ENCODE data around the gene ZKSCAN5. TPM values are rescaled to one million over a fixed set of nuclear protein-coding genes. Genes with fewer than 3 reads are reported as not detected.

Gene ZKSCAN5
- total and polyA plus RNA-seq, 2 of the 8 experiments (the other 6 are each of a cell fraction or from before 2014, with no cell fraction given), result 5.3 to 13.5 TPM

GRCh38 chr7:99579281-99579955, 75.0 kb downstream of the ZKSCAN5 start:
- Histone ChIP-seq H3K56ac (replicated peaks; ENCODE audit: insufficient read length, low read depth, low read length) (no peak overlapping the region), H4K20me1 (replicated peaks in 1 of 2; ENCODE audit: control insufficient read depth in 1 of 2, insufficient read depth in 2 of 2, low read length in 2 of 2) (no peaks in the 10 kb centered on the region), H3K4me2 (ENCODE audit: insufficient read depth in 1 of 2, low read depth in 2 of 2, low read length in 2 of 2) (peak overlapping the region; percentile 82 to 96), H3K36me3 (ENCODE audit: control insufficient read depth in 2 of 4, insufficient read depth in 4 of 4, low read length in 3 of 4) (no peaks in the 10 kb centered on the region), H3K18ac (ENCODE audit: extremely low read depth, low read length) (0 out of 2 replicates have a peak overlapping the region, but pooled peaks have one; percentile 39), H4K8ac (ENCODE audit: extremely low read depth, insufficient read depth, low read length) (peak overlapping the region; percentile 92; the same call in 1 of the 2 replicates), H2BK12ac (ENCODE audit: low read depth, low read length) (peak overlapping the region; percentile 40; the same call in 1 of the 2 replicates), H4K5ac (ENCODE audit: insufficient read length, low read depth, low read length) (no peak overlapping the region), H2BK5ac (ENCODE audit: low read depth, low read length) (no peak overlapping the region), H3K23me2 (ENCODE audit: low read depth, low read length) (peaks cover 8% of the 10 kb centered on the region; the same call in 1 of the 2 replicates), H2AFZ (ENCODE audit: low read length) (peak overlapping the region; percentile 85; the same call in 1 of the 2 replicates), H3K23ac (ENCODE audit: insufficient read length) (no peak overlapping the region), H3K9me3 (ENCODE audit: insufficient read depth in 2 of 2, low read depth in 1 of 2, low read length in 1 of 2) (no peaks in the 10 kb centered on the region), H3K4ac (replicated peaks; ENCODE audit: insufficient read length, low read depth, low read length) (no peak overlapping the region), H3K14ac (ENCODE audit: insufficient read length) (no peak overlapping the region), H3K79me2 (ENCODE audit: control insufficient read depth in 1 of 2, insufficient read depth in 2 of 2, low read length in 2 of 2) (no peaks in the 10 kb centered on the region), H2BK20ac (ENCODE audit: low read length) (no peak overlapping the region), H3K4me3 (ENCODE audit: extremely low read depth in 1 of 4, insufficient read depth in 2 of 4, low read depth in 3 of 4, low read length in 4 of 4) (peak overlapping the region; percentile 55 to 67 (median 60); a peak in 7 of 8 replicates), H3K9ac (replicated peaks in 1 of 4; ENCODE audit: extremely low read depth in 1 of 4, low read depth in 3 of 4, low read length in 3 of 4) (peak overlapping the region in 2 of 4 experiments; percentile 40 to 78; a peak in 3 of 7 replicates), H4K91ac (replicated peaks; ENCODE audit: insufficient read length, low read length) (peak overlapping the region; percentile 68), H2BK120ac (replicated peaks; ENCODE audit: low read depth, low read length) (no peak overlapping the region), H3K79me1 (ENCODE audit: low read depth, low read length) (no peaks in the 10 kb centered on the region), H3K27me3 (replicated peaks in 1 of 4; ENCODE audit: control insufficient read depth in 3 of 4, extremely low read depth in 1 of 4, insufficient read depth in 3 of 4, low read length in 3 of 4) (no peaks in the 10 kb centered on the region), H3K27ac (ENCODE audit: low read depth, low read length) (0 out of 2 replicates have a peak overlapping the region, but pooled peaks have one; percentile 15), H2AK5ac (ENCODE audit: low read depth, low read length) (0 out of 2 replicates have a peak overlapping the region, but pooled peaks have one; percentile 4), H2BK15ac (ENCODE audit: low read length) (no peak overlapping the region), H3K4me1 (replicated peaks in 1 of 4; ENCODE audit: control insufficient read depth in 3 of 4, insufficient read depth in 4 of 4, low read length in 3 of 4) (peaks cover 0 to 8% (median 3%) of the 10 kb centered on the region in 4 experiments; a peak in 3 of 7 replicates)
- CTCF ChIA-PET (ENCODE audit: partially characterized antibody), result interaction anchor here (0.5 to 0.7 kb wide), 2 partner anchors 21 to 23 kb away, joined by 3 to 4 read pairs; partner anchors contain the start of gene ZNF655
- POLR2A ChIA-PET (ENCODE audit: partially characterized antibody), result interaction anchor here (1.0 to 6.5 kb wide), 9 partner anchors 10 to 171 kb away, joined by 3 to 56 read pairs (median 6); partner anchors contain the start of genes BUD31, PDAP1, TMEM225B and ZKSCAN5
- DNase-seq (ENCODE audit: low read depth in 1 of 2, low spot score in 2 of 2) (no peak), FAIRE-seq (no peak)
- 78% methylated on average over 10 of the region's 10 CpGs; no CpG with 5 or more reads in 1 of the 2 experiments for WGBS, 2 experiments (ENCODE audit: extremely low coverage in 1 of 2, insufficient coverage in 1 of 2, insufficient read length in 1 of 2, insufficient replicate concordance in 2 of 2, low coverage in 1 of 2, low lambda C conversion rate in 2 of 2, missing lambda C conversion rate in 1 of 2)
- TF ChIP-seq TCF12 (IDR thresholded peaks at IDR 0.05; ENCODE audit: low read depth, low read length) (no peak), MAX (IDR thresholded peaks at IDR 0.05) (no peak), JUN (IDR thresholded peaks at IDR 0.05; ENCODE audit: low read depth, low read length) (no peak), TAF1 (IDR thresholded peaks at IDR 0.05; ENCODE audit: low read depth, low read length) (no peak), EZH2 (IDR thresholded peaks at IDR 0.05; ENCODE audit: low read depth, low read length, severe bottlenecking) (no peak), BACH1 (IDR thresholded peaks at IDR 0.05; ENCODE audit: low read length) (no peak), SP2 (IDR thresholded peaks at IDR 0.05; ENCODE audit: low read length) (no peak), NANOG (IDR thresholded peaks at IDR 0.05; ENCODE audit: insufficient read depth, low read depth, low read length, poor library complexity, severe bottlenecking) (no peak), SIN3A (conservative IDR thresholded peaks at IDR 0.05 in 1 of 2, IDR thresholded peaks at IDR 0.05 in 1 of 2; ENCODE audit: low read depth in 1 of 2, low read length in 2 of 2) (no peak), KDM1A (IDR thresholded peaks at IDR 0.05; ENCODE audit: borderline replicate concordance, low read length) (no peak), GTF2F1 (IDR thresholded peaks at IDR 0.05; ENCODE audit: borderline replicate concordance, low read depth, low read length) (no peak)
